Uterus (tissue), 2 donors: ENCODE results near the gene IRS4.

ENCODE experiments used
- POLR2A ChIP-seq, 2 donors: fragments of 450-650 bp; IDR thresholded peaks; one replicate each; pipeline ENCODE4 v1.6.1; 2016; ENCODE audit warnings: antibody characterized with exemption in 2 of 2, mild to moderate bottlenecking in 1 of 2, moderate library complexity in 1 of 2
- TF ChIP-seq, protein P1 (sequence below), 4 experiments: fragments of 200-600 bp in 2 of 4; fragments of 450-650 bp in 2 of 4; sonication (generic) in 2 of 4; IDR thresholded peaks; one replicate each; pipeline ENCODE4 v1.5.1; 2016 to 2019; ENCODE audit warnings: antibody characterized with exemption in 4 of 4, mild to moderate bottlenecking in 2 of 4, moderate library complexity in 1 of 4

DNA sequence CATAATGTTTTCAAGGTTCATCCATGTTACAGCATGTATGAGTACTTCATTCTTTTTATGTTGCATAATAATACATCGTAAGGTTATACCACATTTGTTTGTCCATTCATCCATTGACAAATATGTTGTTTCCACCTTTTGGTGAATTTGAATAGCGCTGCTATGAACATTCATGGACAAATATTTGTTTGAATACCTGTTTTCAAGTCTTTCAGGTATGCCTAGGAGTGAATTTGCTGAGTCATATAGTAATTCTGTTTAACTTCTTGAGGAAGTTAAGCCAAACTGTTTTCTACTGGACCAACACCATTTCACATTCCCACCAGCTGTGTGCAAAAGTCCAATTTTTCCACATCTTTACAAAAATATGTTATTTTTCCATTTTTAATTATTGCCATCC lies 31.5 kb downstream of the IRS4 start:
- TF ChIP-seq, protein P1, sequence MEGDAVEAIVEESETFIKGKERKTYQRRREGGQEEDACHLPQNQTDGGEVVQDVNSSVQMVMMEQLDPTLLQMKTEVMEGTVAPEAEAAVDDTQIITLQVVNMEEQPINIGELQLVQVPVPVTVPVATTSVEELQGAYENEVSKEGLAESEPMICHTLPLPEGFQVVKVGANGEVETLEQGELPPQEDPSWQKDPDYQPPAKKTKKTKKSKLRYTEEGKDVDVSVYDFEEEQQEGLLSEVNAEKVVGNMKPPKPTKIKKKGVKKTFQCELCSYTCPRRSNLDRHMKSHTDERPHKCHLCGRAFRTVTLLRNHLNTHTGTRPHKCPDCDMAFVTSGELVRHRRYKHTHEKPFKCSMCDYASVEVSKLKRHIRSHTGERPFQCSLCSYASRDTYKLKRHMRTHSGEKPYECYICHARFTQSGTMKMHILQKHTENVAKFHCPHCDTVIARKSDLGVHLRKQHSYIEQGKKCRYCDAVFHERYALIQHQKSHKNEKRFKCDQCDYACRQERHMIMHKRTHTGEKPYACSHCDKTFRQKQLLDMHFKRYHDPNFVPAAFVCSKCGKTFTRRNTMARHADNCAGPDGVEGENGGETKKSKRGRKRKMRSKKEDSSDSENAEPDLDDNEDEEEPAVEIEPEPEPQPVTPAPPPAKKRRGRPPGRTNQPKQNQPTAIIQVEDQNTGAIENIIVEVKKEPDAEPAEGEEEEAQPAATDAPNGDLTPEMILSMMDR (IDR thresholded peaks at IDR 0.05): no peak
- no peak for TF ChIP-seq POLR2A (IDR thresholded peaks at IDR 0.05)
